H9 (cell line): ENCODE data around the gene LMO4. TPM values are rescaled to one million over a fixed set of nuclear protein-coding genes. Genes with fewer than 3 reads are reported as not detected.

ENCODE experiments used
- DNase-seq: peaks from one replicate; pipeline ENCODE4 v3.0.0-alpha.2; 2017
- H2AFZ ChIP-seq: one replicate; pipeline ENCODE4 v1.6.1; 2013; ENCODE audit warnings: mild to moderate bottlenecking, low read length, control low read depth, moderate library complexity
- H2AK5ac ChIP-seq: 2 replicates; pipeline ENCODE4 v1.6.1; 2013; ENCODE audit warnings: low read length, control low read depth, mixed read lengths; ENCODE audit not compliant: insufficient read length
- H2BK120ac ChIP-seq: one replicate; pipeline ENCODE4 v1.6.1; 2013; ENCODE audit warnings: low read depth, mild to moderate bottlenecking, low read length, control low read depth, inconsistent platforms; ENCODE audit not compliant: poor library complexity, severe bottlenecking
- H2BK12ac ChIP-seq: 2 replicates; pipeline ENCODE4 v1.6.1; 2013; ENCODE audit warnings: low read length, control low read depth, mixed read lengths, low read depth; ENCODE audit not compliant: insufficient read length
- H2BK15ac ChIP-seq: 2 replicates; pipeline ENCODE4 v1.6.1; 2013; ENCODE audit warnings: low read depth, low read length, control low read depth
- H2BK20ac ChIP-seq: one replicate; pipeline ENCODE4 v1.6.1; 2013; ENCODE audit warnings: low read depth, mild to moderate bottlenecking, low read length, control low read depth, inconsistent platforms; ENCODE audit not compliant: poor library complexity, severe bottlenecking
- H2BK5ac ChIP-seq: 2 replicates; pipeline ENCODE4 v1.6.1; 2013; ENCODE audit warnings: low read length, control low read depth, mixed read lengths; ENCODE audit not compliant: insufficient read length
- H3K14ac ChIP-seq: 2 replicates; pipeline ENCODE4 v1.6.1; 2013; ENCODE audit warnings: low read length, control low read depth; ENCODE audit not compliant: insufficient read depth
- H3K18ac ChIP-seq: 2 replicates; pipeline ENCODE4 v1.6.1; 2013; ENCODE audit warnings: low read depth, mild to moderate bottlenecking, mixed read lengths, low read length, control low read depth; ENCODE audit not compliant: insufficient read length
- H3K23ac ChIP-seq: 2 replicates; pipeline ENCODE4 v1.6.1; 2013; ENCODE audit warnings: low read length, control low read depth, mixed read lengths, low read depth; ENCODE audit not compliant: insufficient read length
- H3K23me2 ChIP-seq: 2 replicates; pipeline ENCODE4 v1.6.1; 2013; ENCODE audit warnings: low read depth, mild to moderate bottlenecking, mixed read lengths, low read length, control low read depth; ENCODE audit not compliant: insufficient read length, poor library complexity, severe bottlenecking
- H3K27ac ChIP-seq: 2 replicates; pipeline ENCODE4 v1.5.1; 2013; ENCODE audit warnings: low read length, control low read depth, mixed read lengths, low read depth; ENCODE audit not compliant: insufficient read length
- H3K27me3 ChIP-seq: 2 replicates; pipeline ENCODE4 v1.6.1; 2013; ENCODE audit warnings: low read length, control low read depth, inconsistent platforms; ENCODE audit not compliant: insufficient read depth
- H3K4ac ChIP-seq: 2 replicates; pipeline ENCODE4 v1.6.1; 2013; ENCODE audit warnings: low read depth, mild to moderate bottlenecking, control low read depth, inconsistent platforms, low read length, moderate library complexity
- H3K4me1 ChIP-seq: 2 replicates; pipeline ENCODE4 v1.6.1; 2013; ENCODE audit warnings: low read length, control low read depth, inconsistent platforms; ENCODE audit not compliant: insufficient read depth
- H3K4me2 ChIP-seq: 2 replicates; pipeline ENCODE4 v1.6.1; 2013; ENCODE audit warnings: low read length, control low read depth, mixed read lengths; ENCODE audit not compliant: insufficient read length, insufficient read depth
- H3K56ac ChIP-seq: 2 replicates; pipeline ENCODE4 v1.6.1; 2013; ENCODE audit warnings: low read depth, mild to moderate bottlenecking, mixed read lengths, low read length, control low read depth; ENCODE audit not compliant: insufficient read length
- H3K79me1 ChIP-seq: 2 replicates; pipeline ENCODE4 v1.6.1; 2013; ENCODE audit warnings: low read depth, mild to moderate bottlenecking, moderate library complexity, low read length, control low read depth, inconsistent platforms; ENCODE audit not compliant: insufficient read depth, poor library complexity, severe bottlenecking
- H3K79me2 ChIP-seq: 2 replicates; pipeline ENCODE4 v1.6.1; 2013; ENCODE audit warnings: low read length, control low read depth, inconsistent platforms; ENCODE audit not compliant: insufficient read depth
- H3K9ac ChIP-seq: 2 replicates; pipeline ENCODE4 v1.6.1; 2013; ENCODE audit warnings: low read length, control low read depth, mixed read lengths; ENCODE audit not compliant: insufficient read length; ENCODE audit errors: extremely low read depth
- H3K9me3 ChIP-seq: one replicate; pipeline ENCODE4 v1.6.1; 2013; ENCODE audit warnings: low read depth, low read length, inconsistent platforms; ENCODE audit not compliant: control insufficient read depth
- H3T11ph ChIP-seq: one replicate; pipeline ENCODE4 v1.6.1; 2013; ENCODE audit warnings: mild to moderate bottlenecking, low read length, control low read depth, inconsistent platforms
- H4K20me1 ChIP-seq: one replicate; pipeline ENCODE4 v1.6.1; 2013; ENCODE audit not compliant: control insufficient read depth, insufficient read length, insufficient read depth
- H4K5ac ChIP-seq: 2 replicates; pipeline ENCODE4 v1.6.1; 2013; ENCODE audit warnings: low read depth, mild to moderate bottlenecking, mixed read lengths, low read length, control low read depth; ENCODE audit not compliant: insufficient read length
- H4K8ac ChIP-seq: replicated peaks from 2 replicates; pipeline ENCODE4 v1.6.1; 2013; ENCODE audit warnings: low read length, control low read depth, mixed read lengths, low read depth; ENCODE audit not compliant: insufficient read length
- H4K91ac ChIP-seq: 2 replicates; pipeline ENCODE4 v1.6.1; 2013; ENCODE audit warnings: low read depth, mild to moderate bottlenecking, moderate library complexity, mixed read lengths, low read length, control low read depth; ENCODE audit not compliant: insufficient read length
- H3K27ac Mint-ChIP-seq, 3 experiments: 2 replicates in 2 of 3; 3 replicates in 1 of 3; pipeline ENCODE4 v1.8.0; 2020 to 2021; ENCODE audit warnings: mixed read lengths in 3 of 3, mild to moderate bottlenecking in 1 of 3, moderate library complexity in 1 of 3
- H3K27me3 Mint-ChIP-seq: 2 replicates; pipeline ENCODE4 v1.8.0; 2021; ENCODE audit warnings: low read depth, mild to moderate bottlenecking, moderate library complexity, mixed read lengths
- H3K36me3 Mint-ChIP-seq, 3 experiments: 2 replicates in 2 of 3; 3 replicates in 1 of 3; pipeline ENCODE4 v1.8.0; 2020 to 2021; ENCODE audit warnings: low read depth in 3 of 3, mixed read lengths in 3 of 3; ENCODE audit not compliant: insufficient read depth in 1 of 3
- H3K4me1 Mint-ChIP-seq, 2 experiments: 2 replicates each; pipeline ENCODE4 v1.8.0; 2020; ENCODE audit warnings: mixed read lengths in 2 of 2
- H3K4me3 Mint-ChIP-seq, 2 experiments: 2 replicates in 1 of 2; 3 replicates in 1 of 2; pipeline ENCODE4 v1.8.0; 2020 to 2021; ENCODE audit warnings: mild to moderate bottlenecking in 2 of 2, mixed read lengths in 2 of 2, moderate library complexity in 1 of 2
- H3K9me3 Mint-ChIP-seq, 2 experiments: 2 replicates in 1 of 2; 3 replicates in 1 of 2; pipeline ENCODE4 v1.8.0; 2020; ENCODE audit warnings: mild to moderate bottlenecking in 2 of 2, mixed read lengths in 2 of 2, moderate library complexity in 1 of 2
- CTCF ChIP-seq: fragments of 200-600 bp; sonication (generic); conservative IDR thresholded peaks from 3 replicates; pipeline ENCODE4 v1.8.0; 2021; ENCODE audit warnings: antibody characterized with exemption, mild to moderate bottlenecking
- WGBS: extraction: QIAGEN DNeasy Blood & Tissue Kit; methylation state at CpG from one replicate; pipeline ENCODE4 v1.1.7; 2013; ENCODE audit warnings: missing lambda C conversion rate, low lambda C conversion rate, mixed read lengths; ENCODE audit not compliant: insufficient read length; ENCODE audit errors: extremely low coverage; 5-methylcytosine and 5-hydroxymethylcytosine counted together
- total RNA-seq: library from RNA; stranded (reverse); gene quantifications from 2 replicates; pipeline ENCODE4 v1.2.1, GENCODE V29; 2021

LMO4 gene
- total RNA-seq, 1 experiment from 2014 or later, result 64.9 TPM

GRCh38 chr1:87292684-87293493 lies 35.8 kb upstream of the LMO4 start:
- H3K9me3 ChIP-seq, result no peaks in the 10 kb centered on the region
- H3K56ac ChIP-seq, result no peak overlapping the region
- Mint-ChIP-seq H3K4me3 (no peak overlapping the region), H3K27me3 (peaks cover 2% of the 10 kb centered on the region; the same call in 1 of the 2 replicates), H3K4me1 (peaks cover 20 to 21% of the 10 kb centered on the region in 2 experiments), H3K27ac (no peak overlapping the region), H3K9me3 (no peaks in the 10 kb centered on the region; a peak in 1 of 5 replicates), H3K36me3 (no peaks in the 10 kb centered on the region)
- no peak overlapping the region for H2BK120ac ChIP-seq
- no peak overlapping the region for H4K8ac ChIP-seq
- DNase-seq, result peak; percentile 50
- no peak overlapping the region for H2BK5ac ChIP-seq
- H2BK12ac ChIP-seq, result no peak overlapping the region
- peak; percentile 89 for TF ChIP-seq CTCF
- H3T11ph ChIP-seq, result no peak overlapping the region
- no peaks in the 10 kb centered on the region for H3K23me2 ChIP-seq
- no peak overlapping the region for H3K4ac ChIP-seq
- H4K91ac ChIP-seq, result no peak overlapping the region
- H4K5ac ChIP-seq, result no peak overlapping the region
- no peak overlapping the region for H2BK20ac ChIP-seq
- H3K23ac ChIP-seq, result no peak overlapping the region
- H2BK15ac ChIP-seq, result no peak overlapping the region
- H4K20me1 ChIP-seq, result no peaks in the 10 kb centered on the region
- H3K27ac ChIP-seq, result no peak overlapping the region
- no peak overlapping the region for H3K9ac ChIP-seq
- no peaks in the 10 kb centered on the region for H3K27me3 ChIP-seq
- H3K18ac ChIP-seq, result no peak overlapping the region
- H3K14ac ChIP-seq, result no peak overlapping the region
- H2AK5ac ChIP-seq, result no peak overlapping the region
- WGBS, result no CpG with 5 or more reads among the region's 9 CpGs
- H3K4me1 ChIP-seq, result no peaks in the 10 kb centered on the region; the same call in none of the 2 replicates
- H3K79me2 ChIP-seq, result no peaks in the 10 kb centered on the region
- no peak overlapping the region for H3K4me2 ChIP-seq
- no peak overlapping the region for H2AFZ ChIP-seq
- H3K79me1 ChIP-seq, result no peaks in the 10 kb centered on the region
